Neural crest cell (in vitro differentiated cells): Measurements from ENCODE around the gene ELMO1. TPM values are rescaled to one million over a fixed set of nuclear protein-coding genes. Genes with fewer than 3 reads are reported as not detected.

Experiments
- DNase-seq: peaks from one replicate; pipeline ENCODE4 v3.0.0; 2021; ENCODE audit warnings: low read depth, mixed read lengths, low spot score
- H3K27ac Mint-ChIP-seq: one replicate; pipeline ENCODE4 v1.8.0; 2021; ENCODE audit warnings: mild to moderate bottlenecking, mixed read lengths; ENCODE audit not compliant: unreplicated experiment
- H3K27me3 Mint-ChIP-seq: 2 replicates; pipeline ENCODE4 v1.8.0; 2021; ENCODE audit warnings: low read depth, mild to moderate bottlenecking, mixed read lengths
- H3K36me3 Mint-ChIP-seq: 2 replicates; pipeline ENCODE4 v1.8.0; 2021; ENCODE audit warnings: low read depth, mild to moderate bottlenecking, mixed read lengths
- H3K4me1 Mint-ChIP-seq: 2 replicates; pipeline ENCODE4 v1.8.0; 2021; ENCODE audit warnings: mixed read lengths
- H3K4me3 Mint-ChIP-seq: one replicate; pipeline ENCODE4 v1.8.0; 2021; ENCODE audit warnings: mild to moderate bottlenecking, mixed read lengths
- H3K9me3 Mint-ChIP-seq: 2 replicates; pipeline ENCODE4 v1.8.0; 2021; ENCODE audit warnings: mixed read lengths
- CTCF ChIP-seq: fragments of 200-600 bp; sonication (generic); conservative IDR thresholded peaks from 2 replicates; pipeline ENCODE4 v1.5.0; 2021; ENCODE audit warnings: antibody characterized with exemption, mild to moderate bottlenecking
- total RNA-seq: library from RNA; stranded (reverse); gene quantifications from 2 replicates; pipeline ENCODE4 v1.2.1, GENCODE V29; 2021

Gene ELMO1
- total RNA-seq, 1 donor from 2014 or later: 7.4 TPM

- no peak for DNase-seq
- Mint-ChIP-seq H3K4me3 (no peak overlapping the region), H3K27me3 (no peaks in the 10 kb centered on the region), H3K36me3 (peaks cover 9% of the 10 kb centered on the region), H3K27ac (no peak overlapping the region), H3K4me1 (peaks cover 4% of the 10 kb centered on the region), H3K9me3 (peaks cover 14% of the 10 kb centered on the region)
- no peak for TF ChIP-seq CTCF
Measured at GRCh38 chr7:36941359-36941758, 507.3 kb downstream of the ELMO1 start.

GRCh38 chr7:36939816-36940215, 508.8 kb downstream of the ELMO1 start:
- Mint-ChIP-seq H3K27me3 (no peaks in the 10 kb centered on the region), H3K9me3 (peaks cover 17% of the 10 kb centered on the region), H3K27ac (no peak overlapping the region), H3K4me3 (no peak overlapping the region), H3K36me3 (peaks cover 9% of the 10 kb centered on the region), H3K4me1 (peaks cover 4% of the 10 kb centered on the region)
- no peak for DNase-seq
- no peak for TF ChIP-seq CTCF

GRCh38 chr7:36937754-36938563, 510.7 kb downstream of the ELMO1 start:
- Mint-ChIP-seq H3K4me3 (no peak overlapping the region), H3K27ac (no peak overlapping the region), H3K4me1 (no peaks in the 10 kb centered on the region), H3K9me3 (peaks cover 17% of the 10 kb centered on the region), H3K36me3 (peaks cover 9% of the 10 kb centered on the region), H3K27me3 (no peaks in the 10 kb centered on the region)
- peak; percentile 32 for TF ChIP-seq CTCF
- DNase-seq: no peak

GRCh38 chr7:36931892-36932291, 516.8 kb downstream of the ELMO1 start:
- no peak for TF ChIP-seq CTCF
- H3K4me1 Mint-ChIP-seq: peaks cover 6% of the 10 kb centered on the region
- no peak overlapping the region for H3K27ac Mint-ChIP-seq
- DNase-seq: no peak
- peaks cover 8% of the 10 kb centered on the region for H3K9me3 Mint-ChIP-seq
- no peak overlapping the region for H3K4me3 Mint-ChIP-seq
- no peaks in the 10 kb centered on the region for H3K27me3 Mint-ChIP-seq
- H3K36me3 Mint-ChIP-seq: peaks cover 2% of the 10 kb centered on the region

GRCh38 chr7:36929791-36930190, 518.9 kb downstream of the ELMO1 start:
- Mint-ChIP-seq H3K4me3 (no peak overlapping the region), H3K36me3 (no peaks in the 10 kb centered on the region), H3K9me3 (no peaks in the 10 kb centered on the region), H3K27ac (no peak overlapping the region), H3K4me1 (peaks cover 6% of the 10 kb centered on the region), H3K27me3 (no peaks in the 10 kb centered on the region)
- TF ChIP-seq CTCF: no peak
- no peak for DNase-seq
